ENCODE measurements around the gene PAK6.

- peak; percentile 68 for TF ChIP-seq CTCF (IDR thresholded peaks at IDR 0.05; ENCODE audit: low read length)
- no peak for TF ChIP-seq EZH2 (IDR thresholded peaks at IDR 0.05; ENCODE audit: borderline replicate concordance, low read length)
Measured at GRCh38 chr15:40282147-40282868, 43.4 kb downstream of the PAK6 start.

All from OCI-LY1 (cell line).